Activated CD8-positive, alpha-beta memory T cell treated with anti-CD3 and anti-CD28 coated beads, Interleukin-2, amount 10 ng/mL, durations not matched to agents 7 days and 5 days (primary cell): ENCODE data around the gene TRERF1. TPM values are rescaled to one million over a fixed set of nuclear protein-coding genes. Genes with fewer than 3 reads are reported as not detected.

Source experiments
- ATAC-seq: fragments of 150-1000 bp; cut with Tn5 transposase; one replicate; pipeline ENCODE4 v1.10.0; 2021; ENCODE audit warnings: moderate library complexity
- CTCF ChIA-PET: fragments of 350-600 bp; sonication (Branson Sonifier 250); formaldehyde crosslinking; loops from one replicate; lab custom pipeline; 2021; ENCODE audit warnings: antibody characterized with exemption; lab: Charles Lee
- DNase-seq: peaks from one replicate; pipeline ENCODE4 v3.0.0-alpha.2; 2020
- H3K27ac Mint-ChIP-seq: one replicate; pipeline ENCODE4 v1.8.0; 2021; ENCODE audit warnings: mild to moderate bottlenecking, mixed read lengths
- H3K27me3 Mint-ChIP-seq: one replicate; pipeline ENCODE4 v1.8.0; 2021; ENCODE audit warnings: mixed read lengths
- H3K36me3 Mint-ChIP-seq: one replicate; pipeline ENCODE4 v1.8.0; 2021; ENCODE audit warnings: mild to moderate bottlenecking, mixed read lengths
- H3K4me1 Mint-ChIP-seq: one replicate; pipeline ENCODE4 v1.8.0; 2021; ENCODE audit warnings: mixed read lengths
- H3K4me3 Mint-ChIP-seq: one replicate; pipeline ENCODE4 v1.8.0; 2021; ENCODE audit warnings: mild to moderate bottlenecking, moderate library complexity, mixed read lengths
- H3K9me3 Mint-ChIP-seq: one replicate; pipeline ENCODE4 v1.8.0; 2022; ENCODE audit warnings: low read depth, mixed read lengths
- total RNA-seq, 2 experiments: library from RNA; stranded (reverse); gene quantifications; one replicate each; pipeline ENCODE4 v1.2.3, GENCODE V29; 2021

TRERF1 gene
- total RNA-seq, 2 experiments from 2014 or later: 16.2 to 36.0 TPM

- no peaks in the 10 kb centered on the region for H3K27me3 Mint-ChIP-seq
- H3K9me3 Mint-ChIP-seq: no peaks in the 10 kb centered on the region
- H3K27ac Mint-ChIP-seq: no peak overlapping the region
These were observed 263.3 kb downstream of the TRERF1 start for GRCh38 chr6:42188406-42188805.

GRCh38 chr6:42185597-42185996 lies 266.1 kb downstream of the TRERF1 start:
- Mint-ChIP-seq H3K27me3 (no peaks in the 10 kb centered on the region), H3K4me1 (no peaks in the 10 kb centered on the region), H3K27ac (no peak overlapping the region), H3K4me3 (no peak overlapping the region), H3K36me3 (no peaks in the 10 kb centered on the region), H3K9me3 (no peaks in the 10 kb centered on the region)
- DNase-seq (no peak), ATAC-seq (no peak)
- CTCF ChIA-PET: interaction anchor here (1.0 kb wide), 1 partner anchor 362 kb away, joined by 3 read pairs; no protein-coding TSS in a partner anchor

More at GRCh38 chr6:42188406-42188805, 263.3 kb downstream of the TRERF1 start:
- ATAC-seq (no peak), DNase-seq (no peak)
- CTCF ChIA-PET: interaction anchor here (1.0 to 1.1 kb wide), 2 partner anchors 26 to 359 kb away, joined by 4 read pairs; no protein-coding TSS in a partner anchor
- no peaks in the 10 kb centered on the region for H3K36me3 Mint-ChIP-seq
- H3K4me1 Mint-ChIP-seq: no peaks in the 10 kb centered on the region
- H3K4me3 Mint-ChIP-seq: no peak overlapping the region

- Mint-ChIP-seq H3K4me1 (no peaks in the 10 kb centered on the region), H3K27me3 (peaks cover 3% of the 10 kb centered on the region), H3K36me3 (no peaks in the 10 kb centered on the region), H3K27ac (no peak overlapping the region), H3K4me3 (no peak overlapping the region), H3K9me3 (no peaks in the 10 kb centered on the region)
- ATAC-seq (no peak), DNase-seq (no peak)
- CTCF ChIA-PET: no interaction called here
These were observed 267.3 kb downstream of the TRERF1 start for GRCh38 chr6:42184475-42184874.

- Mint-ChIP-seq H3K27me3 (peaks cover 3% of the 10 kb centered on the region), H3K4me3 (no peak overlapping the region), H3K4me1 (no peaks in the 10 kb centered on the region), H3K9me3 (no peaks in the 10 kb centered on the region), H3K27ac (no peak overlapping the region), H3K36me3 (no peaks in the 10 kb centered on the region)
- ATAC-seq (no peak), DNase-seq (no peak)
- CTCF ChIA-PET: no interaction called here
These were observed 269.6 kb downstream of the TRERF1 start for GRCh38 chr6:42182101-42182500.

GRCh38 chr6:42179945-42180313 lies 271.8 kb downstream of the TRERF1 start:
- Mint-ChIP-seq H3K9me3 (no peaks in the 10 kb centered on the region), H3K27me3 (peaks cover 3% of the 10 kb centered on the region), H3K36me3 (no peaks in the 10 kb centered on the region), H3K4me1 (no peaks in the 10 kb centered on the region), H3K4me3 (no peak overlapping the region), H3K27ac (no peak overlapping the region)
- CTCF ChIA-PET: interaction anchor here (1.6 to 4.1 kb wide), 2 partner anchors 75 to 101 kb away, joined by 3 to 20 read pairs; no protein-coding TSS in a partner anchor
- ATAC-seq: no peak
- DNase-seq: no peak

- no peak overlapping the region for H3K27ac Mint-ChIP-seq
- no peaks in the 10 kb centered on the region for H3K4me1 Mint-ChIP-seq
- no peaks in the 10 kb centered on the region for H3K9me3 Mint-ChIP-seq
- no peak overlapping the region for H3K4me3 Mint-ChIP-seq
- H3K27me3 Mint-ChIP-seq: peaks cover 3% of the 10 kb centered on the region
- H3K36me3 Mint-ChIP-seq: no peaks in the 10 kb centered on the region
- no peak for DNase-seq
- ATAC-seq: no peak
- CTCF ChIA-PET: interaction anchor here (1.6 to 4.1 kb wide), 2 partner anchors 75 to 100 kb away, joined by 3 to 20 read pairs; no protein-coding TSS in a partner anchor
These were observed 272.3 kb downstream of the TRERF1 start for GRCh38 chr6:42179261-42179944.

GRCh38 chr6:42177514-42178364 lies 274.0 kb downstream of the TRERF1 start:
- H3K9me3 Mint-ChIP-seq: no peaks in the 10 kb centered on the region
- no peak overlapping the region for H3K27ac Mint-ChIP-seq
- H3K4me3 Mint-ChIP-seq: no peak overlapping the region
- no peaks in the 10 kb centered on the region for H3K4me1 Mint-ChIP-seq
- DNase-seq (no peak), ATAC-seq (no peak)
- CTCF ChIA-PET: interaction anchor here (4.1 kb wide), 1 partner anchor 73 kb away, joined by 20 read pairs; no protein-coding TSS in a partner anchor
- peaks cover 3% of the 10 kb centered on the region for H3K27me3 Mint-ChIP-seq
- no peaks in the 10 kb centered on the region for H3K36me3 Mint-ChIP-seq

- Mint-ChIP-seq H3K36me3 (no peaks in the 10 kb centered on the region), H3K9me3 (no peaks in the 10 kb centered on the region), H3K4me3 (no peak overlapping the region), H3K27me3 (peaks cover 3% of the 10 kb centered on the region), H3K4me1 (no peaks in the 10 kb centered on the region), H3K27ac (no peak overlapping the region)
- DNase-seq: no peak
- CTCF ChIA-PET: interaction anchor here (1.4 to 4.1 kb wide), 2 partner anchors 72 to 370 kb away, joined by 3 to 20 read pairs; no protein-coding TSS in a partner anchor
- ATAC-seq: no peak
These were observed 274.7 kb downstream of the TRERF1 start for GRCh38 chr6:42176981-42177380.

- Mint-ChIP-seq H3K27me3 (peaks cover 3% of the 10 kb centered on the region), H3K36me3 (no peaks in the 10 kb centered on the region), H3K9me3 (no peaks in the 10 kb centered on the region), H3K27ac (no peak overlapping the region), H3K4me3 (no peak overlapping the region), H3K4me1 (no peaks in the 10 kb centered on the region)
- ATAC-seq (no peak), DNase-seq (no peak)
- CTCF ChIA-PET: interaction anchor here (1.1 to 2.0 kb wide), 3 partner anchors 48 to 371 kb away, joined by 3 to 5 read pairs (median 3); no protein-coding TSS in a partner anchor
These were observed 275.9 kb downstream of the TRERF1 start for GRCh38 chr6:42175860-42176259.

Other genes with a start within 250 kb of the TRERF1 start
- 10 to 100 TPM; 28.8 to 36.5 TPM for gene MRPS10, start 234.1 kb downstream of the TRERF1 start, total RNA-seq
- gene UBR2, start 112.1 kb upstream of the TRERF1 start, total RNA-seq: 10 to 100 TPM; 27.5 to 32.3 TPM